DMS79 treated with DMSO at 0.1 percent for 48 hours (cell line): ENCODE results near the gene PILRA.

Experiments used
- DNase-seq: peaks from one replicate; lab custom pipeline; 2025; lab: John Stamatoyannopoulos, UW

The PILRA gene

GRCh38 chr7:100411101-100411500 lies 37.8 kb downstream of the PILRA start:
- DNase-seq: no peak

- no peak for DNase-seq
These were observed 40.1 kb downstream of the PILRA start for GRCh38 chr7:100413346-100413745.

GRCh38 chr7:100413889-100414288 lies 40.6 kb downstream of the PILRA start:
- no peak for DNase-seq

- DNase-seq: no peak
These were observed 42.2 kb downstream of the PILRA start for GRCh38 chr7:100415448-100415847.

- DNase-seq: no peak
These were observed 45.8 kb downstream of the PILRA start for GRCh38 chr7:100418930-100419659.

- DNase-seq: no peak
These were observed 46.5 kb downstream of the PILRA start for GRCh38 chr7:100419660-100420226.

GRCh38 chr7:100423315-100423714 lies 50.0 kb downstream of the PILRA start:
- no peak for DNase-seq

- no peak for DNase-seq
These were observed 52.1 kb downstream of the PILRA start for GRCh38 chr7:100425347-100425746.

- no peak for DNase-seq
These were observed 53.2 kb downstream of the PILRA start for GRCh38 chr7:100426516-100426915.

- no peak for DNase-seq
These were observed 54.5 kb downstream of the PILRA start for GRCh38 chr7:100427762-100428198.

GRCh38 chr7:100428199-100428966 lies 55.1 kb downstream of the PILRA start, which contains the start of gene ZCWPW1:
TSS of gene ZCWPW1 (minus strand) at chr7:100428703. CDS start at chr7:100420649, 8,054 bp downstream.
- peak; percentile 94 for DNase-seq

GRCh38 chr7:100428967-100429636 lies 55.8 kb downstream of the PILRA start:
- DNase-seq: peak; percentile 98

GRCh38 chr7:100429637-100430492 lies 56.6 kb downstream of the PILRA start, which contains the start of gene MEPCE:
TSS of gene MEPCE (plus strand) at chr7:100429831. CDS start at chr7:100430019, 188 bp downstream.
- peak; percentile 92 for DNase-seq

GRCh38 chr7:100430493-100431285 lies 57.4 kb downstream of the PILRA start:
- no peak for DNase-seq

GRCh38 chr7:100431286-100431735 lies 58.0 kb downstream of the PILRA start:
- DNase-seq: no peak

GRCh38 chr7:100432053-100432452 lies 58.8 kb downstream of the PILRA start:
- no peak for DNase-seq

GRCh38 chr7:100432621-100433275 lies 59.5 kb downstream of the PILRA start:
- no peak for DNase-seq

GRCh38 chr7:100433276-100433591 lies 59.9 kb downstream of the PILRA start:
- no peak for DNase-seq

- no peak for DNase-seq
These were observed 60.5 kb downstream of the PILRA start for GRCh38 chr7:100433592-100434296.
